Stimulated activated naive CD8-positive, alpha-beta T cell treated with anti-CD3 and anti-CD28 coated beads, Interleukin-15, Interleukin-2, amounts not matched to agents 100 ng/mL and 50 ng/mL, for 24 hours (primary cell): ENCODE results near the gene ALDH3A1.
"Not testable (repeated sequence)": the region's sequence is repeated elsewhere in the genome, so short reads cannot be mapped to it uniquely, and the experiment has no call there.

Experiments used
- H3K27ac Mint-ChIP-seq: one replicate; pipeline ENCODE4 v1.8.0; 2021; ENCODE audit warnings: mild to moderate bottlenecking, mixed read lengths
- H3K27me3 Mint-ChIP-seq: one replicate; pipeline ENCODE4 v1.8.0; 2021; ENCODE audit warnings: mixed read lengths
- H3K36me3 Mint-ChIP-seq: one replicate; pipeline ENCODE4 v1.8.0; 2021; ENCODE audit warnings: low read depth, mixed read lengths
- H3K4me1 Mint-ChIP-seq: one replicate; pipeline ENCODE4 v1.8.0; 2021; ENCODE audit warnings: low read depth, mixed read lengths
- H3K4me3 Mint-ChIP-seq: one replicate; pipeline ENCODE4 v1.8.0; 2021; ENCODE audit warnings: mild to moderate bottlenecking, mixed read lengths
- H3K9me3 Mint-ChIP-seq: one replicate; pipeline ENCODE4 v1.8.0; 2021; ENCODE audit warnings: mixed read lengths

The ALDH3A1 gene

DNA sequence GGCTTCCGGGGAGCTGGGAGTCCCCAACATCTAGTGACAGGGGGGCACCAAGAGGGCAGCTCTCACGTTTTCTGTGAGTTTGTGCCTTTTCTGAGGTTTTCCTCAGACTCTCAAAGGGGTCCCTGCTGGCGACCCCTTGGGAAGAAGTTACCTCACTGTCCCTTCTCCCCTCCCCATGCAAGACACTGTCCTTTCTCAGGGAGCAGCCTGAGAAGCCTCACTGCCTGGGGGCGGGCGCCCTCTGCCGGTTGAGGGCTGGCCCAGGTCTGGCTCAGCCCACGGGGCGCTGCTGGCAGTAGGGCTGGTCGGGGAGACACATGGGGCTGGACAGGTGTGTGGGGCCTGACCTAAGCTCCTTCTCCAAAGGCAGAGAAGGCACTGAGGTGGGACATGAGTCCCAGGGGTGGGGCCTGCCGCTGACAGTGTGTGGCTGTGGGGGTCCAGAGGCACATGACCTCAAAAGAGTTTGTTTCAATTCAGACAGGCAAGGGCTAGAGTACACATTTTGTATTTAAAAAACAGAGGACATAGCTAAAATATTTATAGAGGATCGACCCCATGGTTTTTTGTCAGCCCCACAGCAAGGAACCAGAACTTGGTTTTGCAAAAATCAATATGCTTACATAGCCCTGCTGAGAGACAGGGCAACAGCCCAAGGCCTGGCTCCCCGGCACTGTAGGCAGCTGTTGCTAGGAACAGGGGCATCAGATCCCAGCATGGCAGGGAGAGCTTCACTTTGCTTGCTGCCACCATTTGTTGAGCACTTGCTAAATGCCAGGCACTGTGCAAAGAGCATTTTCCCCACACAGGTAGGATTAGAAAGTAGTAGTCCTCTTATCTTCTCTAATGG lies 18.5 kb upstream of the ALDH3A1 start:
- Mint-ChIP-seq H3K27ac (no peak overlapping the region), H3K9me3 (no peaks in the 10 kb centered on the region), H3K36me3 (no peaks in the 10 kb centered on the region), H3K27me3 (no peaks in the 10 kb centered on the region), H3K4me3 (no peak overlapping the region), H3K4me1 (peaks cover 23% of the 10 kb centered on the region)

DNA sequence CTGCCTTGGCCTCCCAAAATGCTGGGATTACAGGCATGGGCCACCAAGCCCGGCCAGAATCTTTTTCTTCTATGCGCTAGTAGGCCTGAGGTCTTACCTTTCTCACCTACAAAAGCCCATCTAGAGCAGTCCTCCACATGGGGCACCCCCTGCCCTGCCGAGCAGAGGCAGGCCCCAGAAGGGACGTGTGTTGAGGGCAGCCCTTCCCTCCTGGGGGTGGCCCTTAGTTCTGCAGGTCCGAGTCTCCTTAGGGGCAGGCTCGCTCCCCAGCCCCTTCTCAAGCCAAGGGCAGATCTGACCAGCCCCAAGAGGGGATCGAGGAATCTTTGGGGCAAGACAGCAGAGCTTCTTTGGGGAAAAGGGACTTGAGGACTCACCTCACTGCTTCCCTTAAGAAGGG lies 17.9 kb upstream of the ALDH3A1 start:
- H3K4me3 Mint-ChIP-seq = no peak overlapping the region
- H3K36me3 Mint-ChIP-seq = no peaks in the 10 kb centered on the region
- no peaks in the 10 kb centered on the region for H3K27me3 Mint-ChIP-seq
- H3K9me3 Mint-ChIP-seq = no peaks in the 10 kb centered on the region
- H3K4me1 Mint-ChIP-seq = peaks cover 17% of the 10 kb centered on the region
- H3K27ac Mint-ChIP-seq = no peak overlapping the region

GRCh38 chr17:19763991-19764390 lies 15.9 kb upstream of the ALDH3A1 start:
- not testable (repeated sequence) for H3K27ac Mint-ChIP-seq, H3K27me3 Mint-ChIP-seq, H3K36me3 Mint-ChIP-seq, H3K4me3 Mint-ChIP-seq, H3K4me1 Mint-ChIP-seq, H3K9me3 Mint-ChIP-seq

DNA sequence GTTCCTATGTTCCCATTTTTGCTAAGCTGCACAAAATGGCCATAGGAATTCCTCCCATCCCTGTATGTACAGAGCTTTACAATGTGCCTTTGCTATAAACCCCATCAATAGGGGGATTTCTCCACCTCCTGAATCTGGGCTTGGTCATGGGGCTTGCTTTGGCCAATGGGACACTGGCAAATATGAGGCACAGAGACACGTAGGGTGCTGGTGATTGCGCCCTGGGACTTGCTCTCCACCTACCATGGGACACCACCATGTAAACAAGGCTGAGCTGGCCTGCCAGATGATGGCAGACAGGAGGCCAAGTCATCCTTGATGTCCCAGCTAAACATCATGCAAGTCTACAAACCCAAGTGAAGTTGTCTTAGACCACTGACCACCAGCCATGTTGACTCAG lies 15.3 kb upstream of the ALDH3A1 start:
- Mint-ChIP-seq H3K4me1 (peaks cover 6% of the 10 kb centered on the region), H3K4me3 (no peak overlapping the region), H3K27me3 (peaks cover 5% of the 10 kb centered on the region), H3K36me3 (no peaks in the 10 kb centered on the region), H3K27ac (no peak overlapping the region), H3K9me3 (no peaks in the 10 kb centered on the region)

DNA sequence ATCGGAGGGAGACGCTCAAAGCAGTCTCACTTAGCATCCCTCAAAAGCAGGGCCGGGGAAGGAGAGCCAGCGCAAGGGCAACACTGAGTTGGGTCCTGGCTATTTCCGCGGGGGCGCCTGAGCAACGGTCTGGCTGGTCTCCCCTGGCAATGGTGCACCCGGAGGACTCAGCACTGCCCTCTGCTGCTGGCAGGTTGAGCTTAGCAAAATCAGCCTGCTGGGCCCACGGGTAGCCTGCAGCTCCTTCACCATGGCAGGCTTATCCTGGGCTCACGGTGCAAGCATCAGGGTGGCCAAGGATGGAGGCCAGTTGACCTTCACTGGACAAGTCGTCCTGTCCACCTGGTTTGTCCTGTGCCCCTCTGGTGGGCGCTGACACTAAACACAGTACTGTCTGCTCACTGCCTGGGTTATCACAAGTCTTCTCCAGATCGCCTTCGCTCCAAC lies 14.4 kb upstream of the ALDH3A1 start:
- H3K9me3 Mint-ChIP-seq = no peaks in the 10 kb centered on the region
- no peak overlapping the region for H3K4me3 Mint-ChIP-seq
- H3K27ac Mint-ChIP-seq = no peak overlapping the region
- H3K36me3 Mint-ChIP-seq = no peaks in the 10 kb centered on the region
- H3K27me3 Mint-ChIP-seq = peaks cover 5% of the 10 kb centered on the region
- H3K4me1 Mint-ChIP-seq = no peaks in the 10 kb centered on the region

DNA sequence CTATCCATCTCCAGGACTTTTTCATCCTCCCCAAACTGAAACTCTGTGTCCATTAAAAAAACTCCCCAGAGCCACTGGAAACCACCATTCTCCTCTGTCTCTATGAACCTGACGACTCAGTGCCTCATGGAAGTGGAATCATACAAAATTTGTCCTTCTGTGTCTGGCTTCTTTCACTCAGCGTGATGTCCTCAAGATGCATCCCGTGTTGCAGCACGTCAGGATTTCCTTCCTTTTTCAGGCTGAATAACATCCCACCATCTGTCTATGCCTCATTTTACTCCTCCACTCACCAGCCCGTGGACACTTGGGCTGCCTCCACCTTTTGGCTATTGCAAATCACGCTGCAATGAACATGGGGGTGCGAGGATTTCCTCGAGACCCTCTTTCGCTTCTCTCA lies 12.6 kb upstream of the ALDH3A1 start:
- H3K4me1 Mint-ChIP-seq = peaks cover 7% of the 10 kb centered on the region
- no peaks in the 10 kb centered on the region for H3K36me3 Mint-ChIP-seq
- no peak overlapping the region for H3K4me3 Mint-ChIP-seq
- H3K27ac Mint-ChIP-seq = no peak overlapping the region
- no peaks in the 10 kb centered on the region for H3K9me3 Mint-ChIP-seq
- peaks cover 10% of the 10 kb centered on the region for H3K27me3 Mint-ChIP-seq

GRCh38 chr17:19759568-19760549 lies 11.8 kb upstream of the ALDH3A1 start:
- Mint-ChIP-seq H3K4me1 (peaks cover 16% of the 10 kb centered on the region), H3K9me3 (no peaks in the 10 kb centered on the region), H3K36me3 (no peaks in the 10 kb centered on the region), H3K27me3 (peaks cover 10% of the 10 kb centered on the region), H3K4me3 (no peak overlapping the region), H3K27ac (no peak overlapping the region)

- Mint-ChIP-seq H3K27me3 (peaks cover 10% of the 10 kb centered on the region), H3K27ac (no peak overlapping the region), H3K4me1 (peaks cover 20% of the 10 kb centered on the region), H3K36me3 (no peaks in the 10 kb centered on the region), H3K4me3 (no peak overlapping the region), H3K9me3 (no peaks in the 10 kb centered on the region)
These were observed 9.6 kb upstream of the ALDH3A1 start for GRCh38 chr17:19757536-19758180.

GRCh38 chr17:19756546-19756945 lies 8.4 kb upstream of the ALDH3A1 start:
- Mint-ChIP-seq H3K9me3 (no peaks in the 10 kb centered on the region), H3K27ac (no peak overlapping the region), H3K27me3 (peaks cover 10% of the 10 kb centered on the region), H3K4me3 (no peak overlapping the region), H3K36me3 (no peaks in the 10 kb centered on the region), H3K4me1 (peaks cover 20% of the 10 kb centered on the region)

- Mint-ChIP-seq H3K36me3 (no peaks in the 10 kb centered on the region), H3K9me3 (no peaks in the 10 kb centered on the region), H3K27ac (no peak overlapping the region), H3K4me3 (peak overlapping the region; percentile 35), H3K27me3 (peaks cover 14% of the 10 kb centered on the region), H3K4me1 (peaks cover 20% of the 10 kb centered on the region)
These were observed 7.9 kb upstream of the ALDH3A1 start for GRCh38 chr17:19755821-19756510.

GRCh38 chr17:19755392-19755791 lies 7.3 kb upstream of the ALDH3A1 start:
- peaks cover 17% of the 10 kb centered on the region for H3K27me3 Mint-ChIP-seq

GRCh38 chr17:19753661-19754463 lies 5.8 kb upstream of the ALDH3A1 start:
- no peak overlapping the region for H3K27ac Mint-ChIP-seq

More at GRCh38 chr17:19755392-19755791, 7.3 kb upstream of the ALDH3A1 start:
- no peaks in the 10 kb centered on the region for H3K9me3 Mint-ChIP-seq
- H3K4me3 Mint-ChIP-seq = peak overlapping the region; percentile 35
- H3K27ac Mint-ChIP-seq = no peak overlapping the region
- H3K36me3 Mint-ChIP-seq = no peaks in the 10 kb centered on the region
- H3K4me1 Mint-ChIP-seq = peaks cover 20% of the 10 kb centered on the region

DNA sequence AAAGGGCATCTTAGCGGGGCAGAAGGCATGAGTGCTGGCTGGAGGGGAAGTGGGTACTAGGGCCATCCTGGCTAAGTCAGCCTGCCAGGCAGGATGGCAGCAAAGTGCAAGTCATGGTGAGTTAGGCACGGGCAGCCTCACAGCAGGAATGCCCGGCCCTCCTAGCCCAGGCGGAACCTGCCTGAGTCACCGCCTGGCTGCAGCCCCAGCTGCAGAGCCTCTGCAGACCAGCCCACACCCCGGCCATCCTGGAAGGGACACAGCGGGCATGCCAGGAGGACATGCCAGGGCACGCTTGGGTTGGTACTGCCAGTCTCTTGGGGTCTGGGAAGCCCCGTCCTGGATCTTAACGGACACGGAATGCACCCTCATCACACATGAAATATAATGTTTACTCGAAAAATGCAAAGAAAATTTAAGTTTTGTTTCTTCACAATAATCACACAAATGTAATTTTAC lies 5.0 kb upstream of the ALDH3A1 start:
- Mint-ChIP-seq H3K27ac (no peak overlapping the region), H3K9me3 (no peaks in the 10 kb centered on the region), H3K4me1 (peaks cover 20% of the 10 kb centered on the region), H3K27me3 (peaks cover 17% of the 10 kb centered on the region), H3K4me3 (no peak overlapping the region), H3K36me3 (no peaks in the 10 kb centered on the region)

More at GRCh38 chr17:19753661-19754463, 5.8 kb upstream of the ALDH3A1 start:
- H3K4me1 Mint-ChIP-seq = peaks cover 20% of the 10 kb centered on the region
- no peaks in the 10 kb centered on the region for H3K9me3 Mint-ChIP-seq
- peaks cover 17% of the 10 kb centered on the region for H3K27me3 Mint-ChIP-seq
- H3K4me3 Mint-ChIP-seq = no peak overlapping the region
- no peaks in the 10 kb centered on the region for H3K36me3 Mint-ChIP-seq
